ENCODE measurements around the gene OSBP2.

Gene OSBP2

DNA sequence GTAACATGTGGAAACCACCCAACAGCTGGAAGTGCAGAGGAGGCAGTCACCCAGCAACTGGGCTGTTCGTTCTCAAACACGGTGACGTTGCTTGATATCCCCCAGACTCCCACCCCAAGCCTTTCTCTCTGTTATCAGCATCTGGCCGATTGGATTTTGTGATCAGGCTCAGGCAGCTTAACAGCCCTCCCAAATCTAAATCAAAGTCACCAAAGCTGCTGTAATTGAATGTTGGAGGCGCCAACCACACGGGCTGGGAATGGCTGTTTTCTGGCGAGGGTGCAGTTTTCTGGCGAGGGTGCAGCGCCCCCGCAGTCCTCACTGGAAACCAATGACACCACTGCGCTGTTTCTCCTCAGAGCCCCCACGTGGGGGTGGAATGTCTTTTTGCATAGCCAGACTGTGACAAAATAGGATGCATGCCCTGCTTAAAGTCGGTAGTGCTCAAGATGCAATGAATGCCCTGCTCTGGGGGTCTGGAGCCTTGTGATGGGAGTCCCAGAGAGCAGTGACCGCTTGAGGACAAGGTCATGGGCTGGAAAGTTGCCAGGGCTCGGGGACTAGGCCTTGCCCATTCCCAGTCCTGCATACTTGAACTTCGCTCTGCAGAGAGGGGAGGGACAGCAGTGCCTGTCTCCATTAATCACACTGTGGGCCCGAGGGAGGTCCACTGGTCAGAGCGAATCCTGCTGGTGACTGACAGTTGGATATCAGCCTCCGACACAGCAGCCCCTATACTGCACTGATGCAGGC lies 168.6 kb downstream of the OSBP2 start:
- Histone ChIP-seq H3K18ac (ENCODE audit: low read length) (peak overlapping the region; percentile 39), H2BK5ac (ENCODE audit: low read length) (no peak overlapping the region), H3K9ac (ENCODE audit: low read depth, low read length, poor library complexity) (no peak overlapping the region), H3K36me3 (replicated peaks in 1 of 2; ENCODE audit: control insufficient read depth in 2 of 2, insufficient read depth in 2 of 2, low read length in 2 of 2) (no peaks in the 10 kb centered on the region), H3K23ac (ENCODE audit: low read depth, low read length, poor library complexity) (no peak overlapping the region), H2BK15ac (ENCODE audit: low read length) (no peak overlapping the region), H2AFZ (ENCODE audit: low read length) (no peak overlapping the region), H3K9me3 (replicated peaks in 1 of 2; ENCODE audit: control insufficient read depth in 2 of 2, insufficient read depth in 1 of 2, low read depth in 1 of 2, low read length in 2 of 2) (no peaks in the 10 kb centered on the region), H3K4ac (ENCODE audit: low read length) (no peak overlapping the region), H3K14ac (ENCODE audit: low read length) (no peak overlapping the region), H3K4me1 (ENCODE audit: control insufficient read depth in 2 of 2, insufficient read depth in 1 of 2, low read depth in 1 of 2, low read length in 2 of 2) (peaks cover 0 to 2% of the 10 kb centered on the region in 2 donors), H3K27ac (replicated peaks; ENCODE audit: low read length) (no peak overlapping the region), H3K79me1 (ENCODE audit: low read depth, low read length) (peaks cover 2% of the 10 kb centered on the region), H2BK120ac (ENCODE audit: low read depth, low read length) (no peak overlapping the region), H3K4me2 (ENCODE audit: insufficient read depth, low read length, poor library complexity, severe bottlenecking) (no peak overlapping the region), H4K8ac (ENCODE audit: low read depth, low read length) (no peak overlapping the region), H3K27me3 (ENCODE audit: control insufficient read depth in 3 of 3, insufficient read depth in 3 of 3, low read depth in 1 of 3, low read length in 3 of 3) (peaks cover 0 to 20% (median 0%) of the 10 kb centered on the region in 3 experiments), H2AK5ac (ENCODE audit: low read depth, low read length) (peak overlapping the region; percentile 76), H2BK12ac (ENCODE audit: low read length) (no peak overlapping the region), H4K91ac (ENCODE audit: low read depth, low read length, poor library complexity) (no peak overlapping the region), H3K4me3 (ENCODE audit: low read length in 2 of 2) (no peak overlapping the region)
- no peak for DNase-seq (ENCODE audit: low spot score)
- WGBS, 2 donors (ENCODE audit: extremely low coverage in 2 of 2, insufficient read length in 2 of 2, insufficient replicate concordance in 1 of 2), result no CpG with 5 or more reads among the region's 19 CpGs

DNA sequence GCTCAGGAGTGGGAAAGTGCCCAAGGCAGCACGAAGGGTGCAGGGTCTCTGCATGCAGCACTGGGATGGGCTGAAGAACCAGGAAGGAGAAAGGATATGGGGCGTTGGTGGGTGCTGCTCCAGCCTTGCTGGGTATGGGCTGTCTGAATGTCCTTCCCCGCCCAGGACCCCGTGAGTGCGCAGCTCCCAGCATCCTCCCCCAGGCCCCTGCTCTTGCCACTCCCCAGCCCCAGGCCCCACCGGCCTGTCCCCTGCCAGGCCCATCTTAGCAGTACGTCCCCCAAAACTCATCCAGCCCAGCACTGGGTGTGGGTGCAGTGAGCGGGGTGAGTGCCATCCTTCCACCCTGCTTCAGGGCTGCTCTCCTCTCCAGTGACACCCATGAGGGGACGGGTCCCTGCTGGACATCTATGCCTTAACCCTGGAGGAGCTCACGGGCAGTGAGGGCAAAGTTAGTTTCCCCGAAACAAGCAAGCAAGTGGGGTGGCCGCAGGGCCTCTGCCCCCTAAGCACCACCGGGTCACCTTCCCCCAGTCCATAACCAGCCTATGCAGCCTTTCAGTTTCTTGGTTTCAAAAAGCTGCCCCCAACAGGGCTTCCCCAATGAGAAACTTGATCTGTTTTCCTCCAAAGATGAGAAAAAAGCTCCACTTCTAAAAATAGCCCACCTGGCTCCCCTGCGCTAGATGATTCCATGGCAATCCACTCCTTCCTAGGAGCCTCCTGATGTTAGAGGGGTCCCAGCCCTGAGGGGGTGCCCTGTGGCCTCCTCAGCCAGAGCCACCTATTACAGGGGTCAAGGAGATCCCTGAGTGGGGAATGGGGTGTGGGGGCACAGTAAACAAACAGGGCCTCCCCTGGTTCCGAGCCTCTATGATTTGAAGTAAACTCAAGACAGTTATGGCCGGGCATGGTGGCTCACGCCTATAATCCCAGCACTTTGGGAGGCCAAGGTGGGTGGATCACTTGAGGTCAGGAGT lies 170.1 kb downstream of the OSBP2 start:
- no peak overlapping the region for H3K4me2 ChIP-seq (ENCODE audit: insufficient read depth, low read length, poor library complexity, severe bottlenecking)
- H3K27me3 ChIP-seq (ENCODE audit: control insufficient read depth in 3 of 3, insufficient read depth in 3 of 3, low read depth in 1 of 3, low read length in 3 of 3), result peaks cover 0 to 16% (median 0%) of the 10 kb centered on the region in 3 experiments
- no peak for DNase-seq (ENCODE audit: low spot score)

DNA sequence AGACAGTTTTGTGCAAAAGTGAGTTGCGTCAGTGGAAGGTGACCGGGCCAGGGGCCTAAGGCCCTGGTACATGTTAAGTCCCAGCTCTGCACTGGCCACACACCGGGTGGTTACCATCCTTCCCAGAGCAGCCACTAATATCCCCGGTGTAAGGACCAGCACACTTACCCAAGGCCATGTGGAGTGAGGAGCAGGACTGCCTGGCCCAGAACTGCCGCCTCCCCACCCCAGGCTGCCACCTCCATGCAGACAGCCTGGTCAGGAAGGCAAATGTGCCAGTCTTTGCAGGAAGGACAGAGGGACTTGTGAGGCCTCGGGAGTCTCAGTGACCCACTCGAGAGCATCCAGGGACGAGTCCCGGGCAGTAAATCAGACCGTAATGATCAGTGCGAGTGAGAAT lies 171.0 kb downstream of the OSBP2 start:
- H2BK5ac ChIP-seq (ENCODE audit: low read length), result no peak overlapping the region
- no peaks in the 10 kb centered on the region for H3K9me3 ChIP-seq (replicated peaks in 1 of 2; ENCODE audit: control insufficient read depth in 2 of 2, insufficient read depth in 1 of 2, low read depth in 1 of 2, low read length in 2 of 2)
- H3K14ac ChIP-seq (ENCODE audit: low read length), result no peak overlapping the region
- H3K27me3 ChIP-seq (ENCODE audit: control insufficient read depth in 3 of 3, insufficient read depth in 3 of 3, low read depth in 1 of 3, low read length in 3 of 3), result peaks cover 0 to 11% (median 0%) of the 10 kb centered on the region in 3 experiments
- no peak overlapping the region for H3K4me3 ChIP-seq (ENCODE audit: low read length in 2 of 2)
- no peaks in the 10 kb centered on the region for H3K36me3 ChIP-seq (replicated peaks in 1 of 2; ENCODE audit: control insufficient read depth in 2 of 2, insufficient read depth in 2 of 2, low read length in 2 of 2)
- H2AK5ac ChIP-seq (ENCODE audit: low read depth, low read length), result peak overlapping the region; percentile 71
- no peak overlapping the region for H2BK12ac ChIP-seq (ENCODE audit: low read length)
- H3K4me1 ChIP-seq (ENCODE audit: control insufficient read depth in 2 of 2, insufficient read depth in 1 of 2, low read depth in 1 of 2, low read length in 2 of 2), result peaks cover 0 to 3% of the 10 kb centered on the region in 2 donors
- H3K18ac ChIP-seq (ENCODE audit: low read length), result peak overlapping the region; percentile 44
- no peak overlapping the region for H3K4ac ChIP-seq (ENCODE audit: low read length)
- H3K27ac ChIP-seq (replicated peaks; ENCODE audit: low read length), result no peak overlapping the region
- no peak overlapping the region for H4K8ac ChIP-seq (ENCODE audit: low read depth, low read length)
- no peak overlapping the region for H3K9ac ChIP-seq (ENCODE audit: low read depth, low read length, poor library complexity)
- no peak overlapping the region for H2BK15ac ChIP-seq (ENCODE audit: low read length)
- no peak overlapping the region for H3K4me2 ChIP-seq (ENCODE audit: insufficient read depth, low read length, poor library complexity, severe bottlenecking)
- no peak for DNase-seq (ENCODE audit: low spot score)
- H4K91ac ChIP-seq (ENCODE audit: low read depth, low read length, poor library complexity), result no peak overlapping the region
- WGBS, 2 donors (ENCODE audit: extremely low coverage in 2 of 2, insufficient read length in 2 of 2, insufficient replicate concordance in 1 of 2), result no CpG with 5 or more reads among the region's 11 CpGs
- no peak overlapping the region for H2BK120ac ChIP-seq (ENCODE audit: low read depth, low read length)
- H2AFZ ChIP-seq (ENCODE audit: low read length), result no peak overlapping the region
- H3K79me1 ChIP-seq (ENCODE audit: low read depth, low read length), result peaks cover 2% of the 10 kb centered on the region
- no peak overlapping the region for H3K23ac ChIP-seq (ENCODE audit: low read depth, low read length, poor library complexity)

More for the DNA sequence above, 170.1 kb downstream of the OSBP2 start:
- Histone ChIP-seq H2BK5ac (ENCODE audit: low read length) (no peak overlapping the region), H4K8ac (ENCODE audit: low read depth, low read length) (no peak overlapping the region), H2BK120ac (ENCODE audit: low read depth, low read length) (no peak overlapping the region), H3K18ac (ENCODE audit: low read length) (peak overlapping the region; percentile 20), H3K36me3 (replicated peaks in 1 of 2; ENCODE audit: control insufficient read depth in 2 of 2, insufficient read depth in 2 of 2, low read length in 2 of 2) (no peaks in the 10 kb centered on the region), H3K79me1 (ENCODE audit: low read depth, low read length) (peaks cover 2% of the 10 kb centered on the region), H2AFZ (ENCODE audit: low read length) (no peak overlapping the region), H3K23ac (ENCODE audit: low read depth, low read length, poor library complexity) (peak overlapping the region; percentile 34), H3K4me3 (ENCODE audit: low read length in 2 of 2) (peak overlapping the region in 1 of 2 donors; percentile 37), H3K9ac (ENCODE audit: low read depth, low read length, poor library complexity) (no peak overlapping the region), H2AK5ac (ENCODE audit: low read depth, low read length) (peak overlapping the region; percentile 22), H3K4me1 (ENCODE audit: control insufficient read depth in 2 of 2, insufficient read depth in 1 of 2, low read depth in 1 of 2, low read length in 2 of 2) (peaks cover 0 to 3% of the 10 kb centered on the region in 2 donors), H3K27ac (replicated peaks; ENCODE audit: low read length) (no peak overlapping the region), H3K9me3 (replicated peaks in 1 of 2; ENCODE audit: control insufficient read depth in 2 of 2, insufficient read depth in 1 of 2, low read depth in 1 of 2, low read length in 2 of 2) (no peaks in the 10 kb centered on the region), H2BK12ac (ENCODE audit: low read length) (no peak overlapping the region), H3K4ac (ENCODE audit: low read length) (no peak overlapping the region), H4K91ac (ENCODE audit: low read depth, low read length, poor library complexity) (no peak overlapping the region), H3K14ac (ENCODE audit: low read length) (no peak overlapping the region), H2BK15ac (ENCODE audit: low read length) (no peak overlapping the region)
- no CpG with 5 or more reads among the region's 17 CpGs for WGBS, 2 donors (ENCODE audit: extremely low coverage in 2 of 2, insufficient read length in 2 of 2, insufficient replicate concordance in 1 of 2)

DNA sequence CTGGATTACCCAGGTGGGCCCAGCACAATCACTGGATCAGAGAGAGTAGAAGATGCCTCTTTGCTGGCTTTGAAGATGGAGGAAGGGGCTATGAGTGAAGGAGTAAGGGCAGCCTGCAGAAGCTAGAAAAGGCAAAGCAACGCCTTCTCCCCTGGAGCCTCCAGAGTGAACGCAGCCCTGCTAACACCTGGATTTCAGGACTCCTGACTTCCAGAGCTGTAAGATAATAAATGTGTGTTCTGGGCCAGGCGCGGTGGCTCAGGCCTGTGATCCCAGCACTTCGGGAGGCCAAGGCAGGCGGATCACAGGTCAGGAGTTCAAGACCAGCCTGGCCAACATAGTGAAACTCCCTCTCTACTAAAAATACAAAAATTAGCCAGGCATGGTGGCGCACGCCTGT lies 171.5 kb downstream of the OSBP2 start:
- Histone ChIP-seq H3K23ac (ENCODE audit: low read depth, low read length, poor library complexity) (no peak overlapping the region), H2BK120ac (ENCODE audit: low read depth, low read length) (no peak overlapping the region), H3K9ac (ENCODE audit: low read depth, low read length, poor library complexity) (no peak overlapping the region), H3K18ac (ENCODE audit: low read length) (no peak overlapping the region), H4K91ac (ENCODE audit: low read depth, low read length, poor library complexity) (no peak overlapping the region), H2AK5ac (ENCODE audit: low read depth, low read length) (no peak overlapping the region), H3K36me3 (replicated peaks in 1 of 2; ENCODE audit: control insufficient read depth in 2 of 2, insufficient read depth in 2 of 2, low read length in 2 of 2) (no peaks in the 10 kb centered on the region), H3K27ac (replicated peaks; ENCODE audit: low read length) (no peak overlapping the region), H2BK5ac (ENCODE audit: low read length) (no peak overlapping the region), H3K27me3 (ENCODE audit: control insufficient read depth in 3 of 3, insufficient read depth in 3 of 3, low read depth in 1 of 3, low read length in 3 of 3) (peaks cover 0 to 11% (median 0%) of the 10 kb centered on the region in 3 experiments), H4K8ac (ENCODE audit: low read depth, low read length) (no peak overlapping the region), H3K9me3 (replicated peaks in 1 of 2; ENCODE audit: control insufficient read depth in 2 of 2, insufficient read depth in 1 of 2, low read depth in 1 of 2, low read length in 2 of 2) (no peaks in the 10 kb centered on the region), H3K4me2 (ENCODE audit: insufficient read depth, low read length, poor library complexity, severe bottlenecking) (no peak overlapping the region), H2AFZ (ENCODE audit: low read length) (no peak overlapping the region), H3K14ac (ENCODE audit: low read length) (no peak overlapping the region), H2BK12ac (ENCODE audit: low read length) (no peak overlapping the region), H3K4ac (ENCODE audit: low read length) (no peak overlapping the region), H3K4me1 (ENCODE audit: control insufficient read depth in 2 of 2, insufficient read depth in 1 of 2, low read depth in 1 of 2, low read length in 2 of 2) (peaks cover 0 to 5% of the 10 kb centered on the region in 2 donors), H3K79me1 (ENCODE audit: low read depth, low read length) (no peaks in the 10 kb centered on the region), H2BK15ac (ENCODE audit: low read length) (no peak overlapping the region), H3K4me3 (ENCODE audit: low read length in 2 of 2) (no peak overlapping the region)
- no peak for DNase-seq (ENCODE audit: low spot score)
- WGBS, 2 donors (ENCODE audit: extremely low coverage in 2 of 2, insufficient read length in 2 of 2, insufficient replicate concordance in 1 of 2), result no CpG with 5 or more reads among the region's 8 CpGs

All from neuronal stem cell (in vitro differentiated cells).